ENCODE results near the gene CFH.
A peak's percentile ranks its signal among the peaks of the same experiment; 100 is the strongest.

The CFH gene

DNA sequence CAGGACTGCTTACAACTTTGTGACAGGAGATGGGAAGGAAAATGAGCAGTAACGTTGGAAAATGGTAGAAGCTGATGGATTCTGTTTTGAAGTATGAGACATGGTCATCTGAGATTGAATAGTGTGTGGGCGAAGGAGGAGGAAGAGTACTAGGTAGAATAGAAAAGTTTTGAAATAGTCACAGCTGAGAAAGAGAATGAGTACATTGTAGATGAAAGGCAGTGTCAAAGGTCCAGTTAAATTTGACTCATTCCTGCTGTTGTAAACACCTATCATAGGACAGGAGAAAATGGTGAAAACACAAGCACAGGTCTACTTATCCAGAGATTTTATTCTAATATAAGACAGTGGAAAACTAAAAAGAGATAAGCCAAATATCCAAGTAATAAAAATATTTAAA lies 66.0 kb downstream of the CFH start:
- no peak overlapping the region for H3K27ac ChIP-seq
- TF ChIP-seq, protein P1, sequence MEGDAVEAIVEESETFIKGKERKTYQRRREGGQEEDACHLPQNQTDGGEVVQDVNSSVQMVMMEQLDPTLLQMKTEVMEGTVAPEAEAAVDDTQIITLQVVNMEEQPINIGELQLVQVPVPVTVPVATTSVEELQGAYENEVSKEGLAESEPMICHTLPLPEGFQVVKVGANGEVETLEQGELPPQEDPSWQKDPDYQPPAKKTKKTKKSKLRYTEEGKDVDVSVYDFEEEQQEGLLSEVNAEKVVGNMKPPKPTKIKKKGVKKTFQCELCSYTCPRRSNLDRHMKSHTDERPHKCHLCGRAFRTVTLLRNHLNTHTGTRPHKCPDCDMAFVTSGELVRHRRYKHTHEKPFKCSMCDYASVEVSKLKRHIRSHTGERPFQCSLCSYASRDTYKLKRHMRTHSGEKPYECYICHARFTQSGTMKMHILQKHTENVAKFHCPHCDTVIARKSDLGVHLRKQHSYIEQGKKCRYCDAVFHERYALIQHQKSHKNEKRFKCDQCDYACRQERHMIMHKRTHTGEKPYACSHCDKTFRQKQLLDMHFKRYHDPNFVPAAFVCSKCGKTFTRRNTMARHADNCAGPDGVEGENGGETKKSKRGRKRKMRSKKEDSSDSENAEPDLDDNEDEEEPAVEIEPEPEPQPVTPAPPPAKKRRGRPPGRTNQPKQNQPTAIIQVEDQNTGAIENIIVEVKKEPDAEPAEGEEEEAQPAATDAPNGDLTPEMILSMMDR (IDR thresholded peaks at IDR 0.05), result no peak
- no peak for TF ChIP-seq ZFX (IDR thresholded peaks at IDR 0.05; ENCODE audit: borderline replicate concordance)

DNA sequence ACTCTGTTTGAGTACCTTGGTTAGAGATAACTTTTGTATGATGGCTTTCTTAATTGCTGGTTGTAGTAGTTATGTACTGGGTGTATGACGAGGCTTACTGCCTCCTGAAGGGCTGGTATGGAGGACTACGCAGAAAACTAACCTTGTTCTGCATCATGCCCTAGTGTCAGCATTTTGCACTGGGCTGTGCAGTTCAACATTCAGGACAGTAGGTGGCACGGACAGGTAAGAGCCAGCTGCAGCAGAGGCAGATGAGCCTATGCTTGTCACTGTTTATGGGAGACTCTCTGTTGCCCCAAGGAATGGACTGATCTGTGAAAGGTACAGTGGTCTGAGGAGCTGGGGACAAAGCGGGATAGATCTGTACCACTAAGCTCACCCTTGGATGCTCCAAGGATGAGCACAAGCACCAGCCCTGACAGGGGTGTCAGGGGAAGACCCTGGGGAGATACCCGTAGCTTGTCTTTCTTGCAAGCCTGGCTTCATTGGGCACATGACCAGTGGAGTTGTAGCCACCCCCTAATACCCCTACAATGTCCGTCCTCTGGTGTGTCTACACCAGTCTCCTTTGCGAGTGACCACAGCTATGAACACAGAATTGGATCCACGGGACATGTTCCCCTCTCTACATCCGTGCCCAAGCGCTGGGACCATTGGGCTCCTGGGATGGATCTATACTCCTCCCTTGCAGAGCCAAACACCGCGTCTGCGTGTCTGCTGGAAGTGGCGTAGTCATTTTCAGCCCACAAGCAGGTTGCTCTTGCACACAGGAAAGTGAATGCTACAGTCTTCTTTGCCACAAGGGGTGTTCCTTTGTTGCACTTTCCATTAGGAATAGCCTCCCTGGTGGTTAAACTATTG lies 71.7 kb downstream of the CFH start:
- TF ChIP-seq ZFX (IDR thresholded peaks at IDR 0.05; ENCODE audit: borderline replicate concordance), result no peak
- TF ChIP-seq, protein P1 (IDR thresholded peaks at IDR 0.05), result peak; percentile 92
- no peak overlapping the region for H3K27ac ChIP-seq

DNA sequence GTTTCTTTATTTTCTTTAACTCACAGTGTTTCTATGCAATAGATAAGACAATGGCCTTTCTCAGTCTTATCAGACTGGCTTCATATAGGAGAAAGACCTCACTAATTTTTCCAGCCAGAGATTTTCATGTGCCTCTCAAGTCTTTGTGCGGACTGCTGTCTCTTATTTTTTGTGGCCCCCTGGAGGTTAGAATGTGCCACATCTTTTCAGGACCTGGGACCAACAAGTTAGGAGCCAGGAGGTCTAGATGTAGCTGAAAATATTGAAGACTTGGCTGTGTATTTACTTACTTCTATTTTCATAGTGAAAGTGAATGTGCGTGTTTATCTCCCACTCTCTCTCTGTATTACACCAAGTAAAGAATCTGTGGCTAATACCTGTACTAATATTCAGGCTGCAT lies 80.7 kb downstream of the CFH start:
- TF ChIP-seq, protein P1 (IDR thresholded peaks at IDR 0.05), result peak; percentile 29
- TF ChIP-seq ZFX (IDR thresholded peaks at IDR 0.05; ENCODE audit: borderline replicate concordance), result no peak

DNA sequence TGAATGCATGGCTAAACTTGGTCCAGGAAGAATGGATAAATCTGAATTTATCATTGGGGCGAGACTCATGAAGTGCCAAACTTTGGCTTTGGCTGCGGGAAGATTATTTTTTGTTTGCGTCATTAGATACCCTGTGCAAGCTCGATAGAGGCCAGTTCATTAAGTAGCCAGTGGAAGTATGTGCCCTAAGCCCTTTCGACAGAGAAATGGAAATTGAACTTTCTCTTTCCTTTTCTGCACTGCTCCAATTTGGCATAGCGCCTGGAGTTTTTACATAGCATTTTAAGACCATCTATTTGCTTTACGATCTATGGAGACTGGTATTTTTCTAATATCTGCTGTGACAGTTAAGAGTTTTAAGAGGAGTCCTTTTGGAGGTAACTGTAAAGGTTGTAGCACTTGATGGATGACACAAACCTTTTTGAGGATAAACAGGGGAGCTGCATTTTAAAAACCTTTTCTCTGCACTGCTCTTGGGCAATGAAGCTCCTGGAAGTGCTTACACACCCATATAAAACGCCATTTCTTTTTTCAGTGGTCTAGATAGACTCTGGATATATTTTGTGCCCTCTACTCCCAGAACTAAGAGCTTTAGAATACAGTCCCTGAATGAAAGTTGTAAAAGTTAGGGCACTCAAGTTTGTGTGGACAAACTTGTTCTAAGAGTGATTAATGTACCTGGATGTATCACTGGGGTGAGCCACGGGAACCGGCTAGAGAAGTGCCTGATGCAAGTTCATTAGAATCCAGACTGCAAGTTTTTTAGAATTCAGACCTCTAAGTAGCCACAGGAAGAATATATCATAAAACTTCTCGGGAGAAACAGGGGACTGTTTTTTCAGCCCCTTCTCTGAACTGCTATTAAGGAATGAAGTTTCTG lies 81.5 kb downstream of the CFH start:
- no peak overlapping the region for H3K27ac ChIP-seq
- TF ChIP-seq, protein P1 (IDR thresholded peaks at IDR 0.05), result no peak
- no peak for TF ChIP-seq ZFX (IDR thresholded peaks at IDR 0.05; ENCODE audit: borderline replicate concordance)

More for the DNA sequence above, 80.7 kb downstream of the CFH start:
- H3K27ac ChIP-seq, result no peak overlapping the region

DNA sequence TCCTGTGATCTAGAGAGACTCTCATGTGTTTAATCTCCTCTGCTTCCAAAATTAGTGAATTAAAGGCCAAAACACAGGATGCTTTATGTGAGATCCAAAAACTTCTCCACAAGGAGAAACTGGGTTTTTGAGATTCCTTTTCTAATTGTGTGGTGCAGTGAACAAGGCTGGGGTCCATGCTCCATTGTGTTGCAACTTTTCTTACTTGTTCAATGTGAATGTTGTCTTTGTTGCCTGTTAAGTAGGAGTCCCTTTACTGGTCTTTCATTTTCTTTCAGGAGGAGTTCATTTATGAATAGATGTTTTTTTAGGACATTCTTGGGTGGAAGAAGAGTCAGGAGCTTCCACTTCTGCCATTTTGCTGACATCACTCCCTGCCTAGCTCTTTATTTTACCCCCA lies 82.2 kb downstream of the CFH start:
- no peak overlapping the region for H3K27ac ChIP-seq
- no peak for TF ChIP-seq ZFX (IDR thresholded peaks at IDR 0.05; ENCODE audit: borderline replicate concordance)
- TF ChIP-seq, protein P1 (IDR thresholded peaks at IDR 0.05), result no peak

DNA sequence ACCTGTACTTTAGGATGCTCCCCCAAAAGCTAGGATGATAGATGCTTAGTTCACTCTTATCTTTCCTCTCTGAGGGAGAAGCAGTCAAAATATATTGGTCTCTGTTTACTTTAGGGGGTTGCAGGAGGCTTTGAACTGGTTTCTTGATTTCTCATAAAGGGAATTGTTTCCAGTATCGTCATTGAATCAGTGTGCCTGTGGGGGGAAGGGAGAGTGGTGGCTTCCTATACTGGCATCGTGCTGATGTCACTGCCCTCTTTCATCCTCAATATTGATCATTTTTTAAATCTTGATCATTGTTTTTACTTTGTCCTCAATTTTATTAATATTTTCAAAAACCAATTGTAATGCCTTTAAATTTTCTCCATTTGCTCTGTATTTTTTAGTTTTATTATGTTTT lies 82.6 kb downstream of the CFH start:
- TF ChIP-seq ZFX (IDR thresholded peaks at IDR 0.05; ENCODE audit: borderline replicate concordance), result no peak
- TF ChIP-seq, protein P1 (IDR thresholded peaks at IDR 0.05), result no peak
- H3K27ac ChIP-seq, result no peak overlapping the region
